Posterior cingulate gyrus (tissue), 11 donors: ENCODE data around the gene RBMS1.
A peak's percentile ranks its signal among the peaks of the same experiment; 100 is the strongest.
"Not testable (repeated sequence)": the region's sequence is repeated elsewhere in the genome, so short reads cannot be mapped to it uniquely, and the experiment has no call there.

ENCODE experiments used
- DNase-seq, 10 donors: peaks; one replicate each; pipeline versions ENCODE4 v3.0.0 to v3.0.0-alpha.2; 2020 to 2021; ENCODE audit warnings: mixed read lengths in 3 of 10
- intact Hi-C: fragments of 100-400 bp; cut with DNase I; formaldehyde crosslinking; loops from one replicate; pipeline ENCODE4 v1.15.1; 2023

Gene RBMS1

DNA sequence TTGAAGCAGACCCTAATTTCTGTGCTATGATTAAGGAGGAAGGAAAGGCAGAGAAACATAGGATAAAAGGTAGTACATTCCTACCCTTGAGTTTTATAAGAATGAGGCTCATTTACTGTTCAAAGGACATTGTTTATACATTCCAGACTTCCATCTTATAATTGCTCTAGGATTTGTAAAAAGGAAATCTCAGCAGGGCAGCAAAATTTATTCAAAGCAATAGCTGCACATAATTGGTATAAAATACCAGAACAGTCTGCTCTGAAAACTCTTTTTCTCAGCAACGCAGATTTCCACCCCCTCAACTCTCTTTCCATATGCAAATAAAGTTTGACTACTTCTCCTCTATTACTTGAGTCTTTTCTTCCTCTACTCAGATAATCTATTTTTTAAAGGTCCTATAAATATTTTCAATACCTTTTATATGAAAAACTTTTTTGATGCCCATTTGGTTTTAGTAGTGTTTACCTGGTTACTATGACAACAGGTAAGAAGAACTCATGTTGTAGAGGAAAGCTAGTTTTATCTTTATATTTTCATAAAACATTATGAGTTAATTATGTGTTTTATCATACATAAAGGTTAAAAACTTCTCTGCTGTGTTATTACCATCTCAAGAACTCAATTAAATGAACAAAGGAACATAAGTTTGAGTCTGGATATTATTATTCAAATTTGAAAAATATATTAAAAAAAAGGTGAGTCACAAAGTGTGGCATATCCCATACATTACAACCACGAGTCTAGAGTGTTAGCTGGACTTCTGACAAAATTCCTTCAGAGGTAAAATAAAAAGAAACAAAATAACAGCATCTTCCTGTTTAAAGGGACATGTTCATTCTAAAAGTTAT lies 19.9 kb downstream of the RBMS1 start:
- intact Hi-C loops = no loop called here
- no peak for DNase-seq

DNA sequence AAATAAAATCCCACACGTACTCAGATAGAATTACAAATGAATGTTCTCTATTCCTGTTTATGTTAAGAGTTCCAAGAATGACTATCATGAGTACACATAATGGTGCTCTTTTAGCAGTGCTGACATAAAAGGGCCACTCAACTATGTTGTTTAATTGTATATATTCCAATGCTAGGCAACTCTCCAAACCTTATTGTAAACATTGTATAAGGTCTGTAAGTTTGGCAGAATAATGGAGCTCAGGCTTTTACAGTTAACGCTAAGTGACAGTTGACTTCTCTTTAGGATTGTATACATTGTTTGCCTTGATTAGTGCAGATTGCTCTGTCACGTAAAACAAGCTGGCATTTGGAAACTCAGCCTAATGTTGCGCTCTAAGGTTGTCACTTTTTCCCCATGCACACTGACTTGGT lies 20.8 kb downstream of the RBMS1 start:
- no peak for DNase-seq
- intact Hi-C loops = no loop called here

DNA sequence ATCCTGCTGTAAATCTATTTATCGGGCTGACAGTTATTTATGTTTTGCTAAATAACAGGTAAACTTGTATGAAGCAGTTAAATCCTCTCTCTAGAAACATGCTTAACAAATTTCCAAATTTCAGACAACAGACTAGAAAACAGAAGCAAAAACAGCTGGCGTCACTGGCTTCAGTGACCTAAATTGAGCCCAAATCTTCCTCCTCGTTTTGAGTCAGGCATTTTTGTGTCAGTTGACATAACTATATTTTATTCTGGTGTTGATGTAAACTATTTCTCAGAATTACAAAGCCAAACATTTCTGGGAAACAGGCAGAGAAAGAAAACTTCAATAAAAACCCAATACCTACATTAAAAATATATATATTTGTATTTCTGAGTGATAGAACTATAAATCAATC lies 21.7 kb downstream of the RBMS1 start:
- DNase-seq = no peak
- intact Hi-C loops = no loop called here

DNA sequence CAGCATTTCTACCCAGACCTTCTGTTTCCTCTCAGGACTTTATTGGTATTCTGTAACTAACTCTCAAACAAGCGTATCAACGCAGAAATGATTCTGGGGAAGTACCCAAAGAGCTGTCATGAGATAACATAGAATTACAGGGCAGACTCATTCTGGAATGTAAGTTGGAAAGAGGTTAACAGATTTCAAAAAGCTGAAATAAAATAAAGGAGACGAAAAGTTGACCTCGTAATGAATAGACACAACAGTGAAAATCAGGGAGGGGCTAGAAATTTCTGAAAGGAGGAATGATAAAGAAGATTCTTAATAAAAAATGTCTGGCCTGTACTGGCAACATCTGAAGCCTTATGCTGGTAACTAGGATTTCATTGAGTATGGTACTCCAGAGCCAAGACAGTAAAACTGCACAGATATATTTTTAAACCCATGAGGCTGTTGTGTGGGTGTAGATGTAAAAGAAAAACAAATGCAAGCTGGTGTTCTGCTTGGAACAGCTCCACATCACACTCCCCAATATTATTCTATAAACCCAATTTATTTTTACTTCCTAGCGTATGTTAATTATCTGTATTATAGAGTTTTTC lies 23.9 kb downstream of the RBMS1 start:
- no peak for DNase-seq
- intact Hi-C loops = no loop called here

- DNase-seq = no peak
- intact Hi-C loops = no loop called here
These were observed 24.4 kb downstream of the RBMS1 start for GRCh38 chr2:160469164-160469563.

DNA sequence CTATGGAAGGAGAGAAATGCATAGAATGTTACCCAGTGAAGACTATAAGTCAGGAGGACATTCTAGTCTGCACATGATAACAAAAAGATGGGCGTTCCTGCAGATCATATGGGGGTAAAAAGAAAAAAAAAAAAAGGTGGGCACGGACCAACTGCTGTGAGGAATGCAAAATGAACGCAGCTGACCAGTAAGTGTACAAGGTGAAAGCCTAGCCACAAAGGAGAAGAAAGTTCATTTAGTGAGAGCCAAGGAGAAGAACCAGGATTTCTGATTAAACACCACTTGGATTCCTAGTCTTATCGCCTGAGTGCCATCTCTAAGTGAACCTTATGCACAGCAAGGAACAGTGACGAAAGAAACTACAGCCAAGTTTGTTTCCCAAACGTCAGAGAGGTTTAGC lies 26.5 kb downstream of the RBMS1 start:
- no peak for DNase-seq
- intact Hi-C loops = no loop called here

DNA sequence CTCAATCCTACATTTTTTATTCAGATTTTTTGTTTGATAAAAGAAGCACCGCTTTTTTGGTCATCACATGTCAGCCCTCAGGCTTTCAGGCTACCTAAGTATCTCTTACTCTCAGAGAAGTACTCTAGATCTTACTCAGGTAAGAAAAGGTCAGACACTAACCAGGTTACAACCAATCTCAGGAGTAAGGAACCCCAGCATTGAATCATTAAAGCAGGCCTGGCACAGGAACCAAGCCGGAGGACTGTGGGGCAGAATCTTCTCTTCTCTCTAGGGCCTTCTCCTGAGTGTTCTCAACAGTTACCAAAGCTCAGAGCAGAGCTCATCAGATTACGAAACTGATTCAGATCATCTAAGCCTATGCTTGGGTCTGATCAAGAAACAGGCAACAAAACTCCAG lies 28.2 kb downstream of the RBMS1 start:
- no peak for DNase-seq
- intact Hi-C loops = no loop called here

GRCh38 chr2:160465002-160465401 lies 28.6 kb downstream of the RBMS1 start:
- no peak for DNase-seq
- intact Hi-C loops = no loop called here

DNA sequence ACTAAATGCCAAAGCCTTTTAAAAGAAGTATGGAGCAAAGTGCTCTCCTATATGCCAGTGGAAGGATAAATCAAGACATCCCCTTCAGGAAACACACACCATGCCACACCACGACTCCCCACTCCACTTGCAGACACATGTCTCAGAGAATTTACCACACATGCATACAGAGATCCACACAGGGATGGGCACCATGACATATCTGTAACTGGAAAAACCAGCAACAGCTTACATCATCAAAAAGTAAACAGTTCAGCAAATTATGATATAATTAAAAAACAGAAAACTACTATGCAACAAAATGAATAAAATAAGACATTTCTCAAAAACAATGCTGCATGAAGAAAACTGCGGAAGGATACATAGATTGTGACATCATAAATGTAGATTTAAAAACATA lies 29.6 kb downstream of the RBMS1 start:
- no peak for DNase-seq
- intact Hi-C loops = no loop called here

DNA sequence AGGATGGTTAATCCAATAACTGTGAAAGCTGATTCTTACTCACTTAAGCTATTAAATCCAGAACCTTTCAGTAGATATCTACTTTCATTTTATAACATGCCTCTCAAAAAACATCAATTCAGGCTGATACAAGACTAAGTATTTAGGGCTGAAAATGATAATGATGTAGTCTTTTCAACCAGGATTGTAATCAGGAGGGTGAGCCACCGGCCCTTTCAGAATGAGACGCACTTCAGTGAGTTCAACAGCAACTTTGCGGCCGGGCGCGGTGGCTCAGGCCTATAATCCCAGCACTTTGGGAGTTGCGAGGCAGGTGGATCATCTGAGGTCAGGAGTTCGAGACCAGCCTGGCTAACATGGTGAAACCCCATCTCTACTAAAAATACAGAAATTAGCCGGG lies 30.4 kb downstream of the RBMS1 start:
- DNase-seq = no peak
- intact Hi-C loops = no loop called here

- intact Hi-C loops = no loop called here
- DNase-seq = no peak
These were observed 33.3 kb downstream of the RBMS1 start for GRCh38 chr2:160460333-160460731.

- no peak for DNase-seq
- intact Hi-C loops = no loop called here
These were observed 33.9 kb downstream of the RBMS1 start for GRCh38 chr2:160459538-160460332.

DNA sequence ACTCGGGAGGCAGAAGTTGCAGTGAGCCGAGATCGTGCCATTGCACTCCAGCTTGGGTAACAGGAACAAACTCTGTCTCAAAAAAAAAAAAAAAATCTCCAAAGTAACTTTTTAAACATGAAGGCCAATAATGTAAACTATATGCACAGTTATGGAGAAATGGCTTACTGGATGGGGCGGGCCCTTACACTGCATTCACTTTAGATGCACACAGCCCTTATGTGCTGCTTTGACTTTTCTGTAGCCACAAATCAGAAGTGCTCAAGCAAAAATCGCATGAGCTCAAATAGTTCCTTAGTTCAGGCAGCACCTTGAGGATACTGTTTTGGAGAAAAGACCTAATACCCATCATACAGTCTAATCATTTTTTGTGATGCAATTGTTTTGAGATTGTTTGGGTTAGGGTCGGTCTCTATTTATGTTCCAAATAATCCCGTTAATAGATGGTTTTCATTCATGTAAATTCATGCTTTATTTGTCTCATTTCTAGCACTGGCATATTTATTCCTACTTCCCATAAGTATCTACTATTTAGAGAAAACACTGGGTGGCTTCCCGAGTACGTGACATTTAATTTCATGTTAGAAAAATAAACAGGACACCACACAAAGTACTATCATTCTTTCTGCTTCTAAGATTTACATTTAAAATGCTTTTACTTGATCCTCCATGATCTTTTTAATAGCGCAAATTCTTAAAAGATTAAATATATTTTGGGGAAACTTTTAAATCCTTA lies 34.7 kb downstream of the RBMS1 start:
- DNase-seq = no peak
- intact Hi-C loops = no loop called here

DNA sequence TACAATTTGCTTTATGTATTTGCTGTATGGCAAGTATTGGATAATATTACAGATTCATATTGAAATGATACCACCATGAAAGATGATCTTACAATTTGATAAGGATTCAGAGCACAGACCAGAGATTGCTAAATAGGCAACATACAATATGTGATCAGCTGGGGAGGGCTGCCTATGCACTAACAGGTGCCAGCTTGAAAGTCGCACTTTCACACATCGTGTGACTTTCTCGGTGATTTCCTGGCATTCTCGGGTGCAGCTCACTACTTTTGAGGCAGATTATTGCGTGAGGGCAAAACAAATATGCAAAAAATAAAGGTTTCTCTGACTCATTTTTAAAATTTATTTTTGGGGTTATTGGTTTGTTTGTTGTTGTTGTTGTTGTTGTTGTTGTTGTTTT lies 36.0 kb downstream of the RBMS1 start:
- no peak for DNase-seq
- intact Hi-C loops = no loop called here

DNA sequence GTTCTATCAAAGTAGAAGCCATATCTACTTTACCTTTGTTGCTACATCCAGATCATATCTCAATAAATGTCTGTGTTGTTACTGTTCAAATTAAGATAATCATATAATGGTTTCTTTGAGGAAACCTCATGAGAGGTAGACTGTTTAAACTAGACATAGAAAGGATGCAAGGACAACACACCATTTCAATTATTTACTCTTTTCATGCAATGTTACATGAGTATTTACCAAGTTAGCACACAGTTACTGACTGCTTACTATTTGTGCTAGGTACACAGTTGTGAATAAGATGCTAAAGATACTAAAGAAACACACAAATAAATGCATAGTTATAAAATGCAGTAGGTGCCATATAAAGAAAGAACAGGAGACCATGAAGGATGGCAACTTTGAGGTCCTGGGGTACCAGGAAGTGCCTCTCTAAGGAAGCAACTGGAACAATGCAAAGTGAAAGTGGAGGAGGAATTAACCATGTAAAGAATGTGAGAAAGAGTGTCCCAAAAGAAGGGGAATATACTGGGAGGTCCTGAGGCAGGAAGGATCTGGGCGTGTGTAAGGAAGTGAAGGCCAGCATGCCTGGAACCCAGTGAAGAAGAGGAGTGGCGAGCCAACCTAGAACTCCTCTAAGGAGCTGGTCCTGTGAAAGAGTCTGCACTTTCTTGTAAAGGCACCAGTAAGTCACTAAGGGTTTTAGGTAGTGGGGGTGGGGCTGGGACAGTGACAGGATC lies 39.4 kb downstream of the RBMS1 start:
- no peak for DNase-seq
- intact Hi-C loops = no loop called here

DNA sequence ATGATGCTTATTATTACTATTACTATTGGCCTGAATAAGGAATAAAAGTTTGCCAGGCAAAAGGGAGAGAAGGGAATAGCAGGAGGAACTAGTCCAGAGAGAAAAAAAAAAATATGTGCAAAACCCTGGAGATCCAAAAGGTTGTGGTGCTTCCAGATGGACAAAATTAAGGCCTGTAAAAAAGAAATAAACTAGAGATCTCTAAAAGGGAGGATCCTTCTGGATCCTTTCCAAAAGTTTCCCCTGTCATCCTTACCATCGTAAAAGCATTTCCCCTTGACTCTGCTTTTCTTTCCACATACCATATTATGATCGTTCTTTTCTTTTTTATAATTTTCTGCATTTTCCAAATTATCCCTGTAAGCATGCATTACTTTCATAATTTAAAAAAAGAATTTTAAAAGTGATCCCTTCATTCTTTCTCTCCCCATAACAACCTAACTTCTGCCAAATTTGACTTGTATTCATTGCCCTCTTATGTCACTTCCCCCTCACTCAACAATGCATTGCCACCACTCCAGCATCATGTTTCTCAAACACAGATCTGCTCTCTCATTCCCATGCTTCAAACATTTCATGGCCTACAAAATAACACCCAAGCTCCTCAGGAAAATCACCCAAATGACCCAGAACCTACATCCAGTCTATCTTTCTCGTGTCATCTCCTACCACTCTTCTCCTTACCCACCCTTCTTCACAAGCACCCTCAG lies 40.3 kb downstream of the RBMS1 start:
- intact Hi-C loops = no loop called here
- DNase-seq = no peak

DNA sequence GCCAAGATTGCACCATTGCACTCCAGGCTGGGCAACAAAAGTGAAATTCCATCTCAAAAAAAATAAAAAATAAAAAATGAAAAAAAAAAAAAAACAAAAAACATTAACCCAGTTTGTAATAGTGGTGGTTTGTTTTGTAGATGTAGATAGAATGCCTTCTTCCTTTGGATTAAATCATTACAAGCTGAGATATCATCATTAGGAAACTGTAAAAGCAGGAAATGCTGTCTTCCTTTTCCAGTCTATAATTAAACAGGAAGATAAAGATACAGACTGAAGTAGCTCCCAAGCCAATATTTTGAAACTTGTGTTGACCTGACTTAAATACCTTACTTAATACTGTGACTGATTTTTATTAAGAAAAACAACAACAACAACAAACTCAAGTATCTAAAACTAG lies 43.1 kb downstream of the RBMS1 start:
- no peak for DNase-seq
- intact Hi-C loops = no loop called here

DNA sequence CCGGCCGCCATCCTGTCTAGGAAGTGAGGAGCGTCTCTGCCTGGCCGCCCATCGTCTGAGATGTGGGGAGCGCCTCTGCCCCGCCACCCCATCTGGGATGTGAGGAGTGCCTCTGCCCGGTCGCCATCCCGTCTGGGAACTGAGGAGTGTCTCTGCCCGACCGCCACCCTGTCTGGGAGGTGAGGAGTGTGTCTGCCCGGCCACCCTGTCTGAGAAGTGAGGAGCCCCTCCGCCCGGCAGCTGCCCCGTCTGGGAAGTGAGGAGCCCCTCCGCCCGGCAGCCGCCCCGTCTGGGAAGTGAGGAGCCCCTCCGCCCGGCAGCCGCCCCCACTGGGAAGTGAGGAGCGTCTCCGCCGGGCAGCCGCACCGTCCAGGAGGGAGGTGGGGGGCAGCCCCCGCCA lies 44.8 kb downstream of the RBMS1 start:
- intact Hi-C loops = not testable (repeated sequence)
- peak in 3 of 10 donors; percentile 66 to 83 (median 74) for DNase-seq

DNA sequence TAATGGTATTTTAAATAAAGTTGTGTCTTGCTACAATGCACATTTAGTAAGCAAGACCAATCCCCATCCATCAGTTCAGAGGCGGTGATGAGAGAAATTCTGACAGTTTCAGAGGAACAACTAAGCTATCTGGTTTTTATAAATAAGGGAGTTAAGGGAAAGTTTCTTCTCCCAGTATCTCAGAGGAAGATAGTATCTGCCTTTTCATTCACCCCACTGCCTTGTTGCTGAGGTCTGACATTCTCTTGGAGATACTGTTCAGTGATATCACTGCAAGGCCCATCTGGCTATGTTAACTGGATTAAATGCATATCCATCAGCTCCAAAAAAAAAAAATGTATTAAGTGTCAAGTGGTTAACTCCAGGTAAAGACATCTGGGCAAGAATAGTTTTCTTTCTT lies 47.9 kb downstream of the RBMS1 start:
- intact Hi-C loops = no loop called here
- no peak for DNase-seq

DNA sequence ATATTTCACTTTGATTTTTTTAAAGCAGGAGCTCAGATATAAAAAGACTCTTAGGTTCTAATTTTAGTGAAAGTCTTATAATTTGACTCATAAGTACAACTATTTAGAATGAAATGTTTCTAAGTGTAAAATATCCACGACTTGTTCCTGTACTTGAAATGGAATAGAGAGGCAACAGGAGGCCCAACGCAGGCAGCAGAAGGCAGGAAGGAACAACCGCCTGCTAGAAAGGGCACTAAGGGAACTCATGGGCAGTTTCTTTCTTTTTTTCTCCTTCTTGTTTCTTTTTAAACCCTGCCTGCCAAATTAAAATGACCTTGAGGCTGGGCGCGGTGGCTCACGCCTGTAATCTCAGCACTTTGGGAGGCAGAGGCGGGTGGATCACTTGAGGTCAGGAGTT lies 51.0 kb downstream of the RBMS1 start:
- intact Hi-C loops = no loop called here
- peak in 2 of 10 donors; percentile 17 to 53 for DNase-seq
